Hepatocyte (in vitro differentiated cells): ENCODE data around the gene SPHKAP. TPM values are rescaled to one million over a fixed set of nuclear protein-coding genes. Genes with fewer than 3 reads are reported as not detected.

Experiments
- DNase-seq: peaks from one replicate; pipeline ENCODE4 v3.0.0-alpha.2; 2016; ENCODE audit warnings: low spot score
- H2AFZ ChIP-seq: fragments of 200-600 bp; sonication (generic); 2 replicates; pipeline ENCODE4 v1.6.0; 2016; ENCODE audit warnings: antibody characterized with exemption, mild to moderate bottlenecking
- H3K27ac ChIP-seq: fragments of 200-600 bp; sonication (generic); 2 replicates; pipeline ENCODE4 v1.5.1; 2016; ENCODE audit warnings: mild to moderate bottlenecking
- H3K27me3 ChIP-seq: fragments of 200-600 bp; sonication (generic); 2 replicates; pipeline ENCODE4 v1.6.1; 2016
- H3K36me3 ChIP-seq: fragments of 200-600 bp; sonication (generic); replicated peaks from 2 replicates; pipeline ENCODE4 v1.5.1; 2016; ENCODE audit warnings: low read depth; ENCODE audit not compliant: insufficient read depth
- H3K4me1 ChIP-seq: fragments of 200-600 bp; sonication (generic); 2 replicates; pipeline ENCODE4 v1.5.1; 2016; ENCODE audit warnings: mild to moderate bottlenecking, moderate library complexity; ENCODE audit not compliant: insufficient read depth
- H3K4me2 ChIP-seq: fragments of 200-600 bp; sonication (generic); 2 replicates; pipeline ENCODE4 v1.6.0; 2016
- H3K4me3 ChIP-seq: fragments of 200-600 bp; sonication (generic); 2 replicates; pipeline ENCODE4 v1.5.1; 2016; ENCODE audit warnings: mild to moderate bottlenecking
- H3K79me2 ChIP-seq: fragments of 200-600 bp; sonication (generic); 2 replicates; pipeline ENCODE4 v1.6.0; 2017; ENCODE audit warnings: mild to moderate bottlenecking
- H3K9me2 ChIP-seq: fragments of 200-600 bp; sonication (generic); replicated peaks from 2 replicates; pipeline ENCODE4 v1.6.0; 2017; ENCODE audit warnings: mild to moderate bottlenecking; ENCODE audit not compliant: insufficient read depth
- H3K9me3 ChIP-seq: fragments of 200-600 bp; sonication (generic); 2 replicates; pipeline ENCODE4 v1.5.1; 2016; ENCODE audit warnings: low read depth, mild to moderate bottlenecking
- H4K20me1 ChIP-seq: fragments of 200-600 bp; sonication (generic); 2 replicates; pipeline ENCODE4 v1.6.0; 2016; ENCODE audit warnings: mild to moderate bottlenecking; ENCODE audit not compliant: insufficient read depth, poor library complexity, severe bottlenecking
- EZH2 ChIP-seq: fragments of 200-600 bp; sonication (generic); IDR thresholded peaks from 2 replicates; pipeline ENCODE4 v1.6.1; 2016; ENCODE audit warnings: antibody characterized with exemption, mild to moderate bottlenecking, borderline replicate concordance
- EZH2phosphoT487 ChIP-seq: fragments of 200-600 bp; sonication (generic); IDR thresholded peaks from one replicate; pipeline ENCODE4 v1.6.1; 2018; ENCODE audit warnings: antibody characterized with exemption, mild to moderate bottlenecking, low read depth, moderate library complexity; ENCODE audit not compliant: unreplicated experiment, severe bottlenecking
- WGBS: methylation state at CpG from one replicate; pipeline ENCODE4 v1.1.6; 2016; ENCODE audit warnings: low lambda C conversion rate; ENCODE audit errors: missing lambda C conversion rate; 5-methylcytosine and 5-hydroxymethylcytosine counted together
- polyA plus RNA-seq: library from polyadenylated mRNA; unstranded; fragments of >200 nt; fragmentation: Nextera tagmentation; extraction: Ambion mirVana; gene quantifications from 2 replicates; pipeline ENCODE4 v1.2.1, GENCODE V29; 2016
- total RNA-seq: library from RNA; depleted of rRNA; stranded (reverse); fragments of >200 nt; gene quantifications from 2 replicates; pipeline ENCODE4 v1.2.3, GENCODE V29; 2014
- TF ChIP-seq, protein P1 (sequence below): fragments of 200-600 bp; sonication (generic); IDR thresholded peaks from 2 replicates; pipeline ENCODE4 v1.5.1; 2016; ENCODE audit warnings: antibody characterized with exemption, mild to moderate bottlenecking; ENCODE audit not compliant: poor library complexity

SPHKAP gene
- total and polyA plus RNA-seq, 2 experiments from 2014 or later = 0.33 TPM; not detected in 1

DNA sequence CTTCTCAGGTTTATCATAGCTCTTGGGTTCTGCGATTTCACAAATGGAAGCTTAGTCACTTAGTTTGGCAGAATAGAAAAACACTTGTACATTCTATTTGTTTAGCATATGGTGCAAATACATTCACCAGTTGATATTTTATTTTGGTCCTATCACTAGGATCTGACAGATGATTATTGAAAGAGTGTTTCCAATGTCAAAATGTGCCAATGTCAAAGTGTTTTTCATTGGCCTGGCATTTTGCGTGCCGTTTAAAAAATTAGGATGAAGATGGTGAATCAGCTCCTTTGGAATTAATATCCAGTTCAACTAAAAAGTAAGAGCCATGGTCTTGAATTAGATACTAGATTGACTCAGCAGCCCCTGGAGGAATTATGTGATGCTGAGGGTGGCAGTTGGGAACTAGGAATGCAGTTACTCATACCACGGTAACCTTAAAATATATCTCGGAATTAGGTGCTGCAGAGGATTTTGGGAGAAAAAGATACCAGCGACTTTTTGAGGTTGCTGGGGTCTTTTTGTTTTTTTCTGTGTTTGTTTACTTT is 87.0 kb downstream of the SPHKAP start:
- Histone ChIP-seq H3K9me3 (no peaks in the 10 kb centered on the region), H3K27me3 (no peaks in the 10 kb centered on the region), H3K27ac (no peak overlapping the region), H2AFZ (no peak overlapping the region), H3K4me2 (no peak overlapping the region), H3K4me1 (no peaks in the 10 kb centered on the region), H3K9me2 (no peaks in the 10 kb centered on the region), H3K4me3 (no peak overlapping the region), H4K20me1 (no peaks in the 10 kb centered on the region), H3K79me2 (no peaks in the 10 kb centered on the region), H3K36me3 (no peaks in the 10 kb centered on the region)
- TF ChIP-seq EZH2 (no peak), EZH2phosphoT487 (no peak)
- TF ChIP-seq, protein P1, sequence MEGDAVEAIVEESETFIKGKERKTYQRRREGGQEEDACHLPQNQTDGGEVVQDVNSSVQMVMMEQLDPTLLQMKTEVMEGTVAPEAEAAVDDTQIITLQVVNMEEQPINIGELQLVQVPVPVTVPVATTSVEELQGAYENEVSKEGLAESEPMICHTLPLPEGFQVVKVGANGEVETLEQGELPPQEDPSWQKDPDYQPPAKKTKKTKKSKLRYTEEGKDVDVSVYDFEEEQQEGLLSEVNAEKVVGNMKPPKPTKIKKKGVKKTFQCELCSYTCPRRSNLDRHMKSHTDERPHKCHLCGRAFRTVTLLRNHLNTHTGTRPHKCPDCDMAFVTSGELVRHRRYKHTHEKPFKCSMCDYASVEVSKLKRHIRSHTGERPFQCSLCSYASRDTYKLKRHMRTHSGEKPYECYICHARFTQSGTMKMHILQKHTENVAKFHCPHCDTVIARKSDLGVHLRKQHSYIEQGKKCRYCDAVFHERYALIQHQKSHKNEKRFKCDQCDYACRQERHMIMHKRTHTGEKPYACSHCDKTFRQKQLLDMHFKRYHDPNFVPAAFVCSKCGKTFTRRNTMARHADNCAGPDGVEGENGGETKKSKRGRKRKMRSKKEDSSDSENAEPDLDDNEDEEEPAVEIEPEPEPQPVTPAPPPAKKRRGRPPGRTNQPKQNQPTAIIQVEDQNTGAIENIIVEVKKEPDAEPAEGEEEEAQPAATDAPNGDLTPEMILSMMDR = no peak
- no peak for DNase-seq
- 90% methylated on average over 6 of the region's 6 CpGs for WGBS

DNA sequence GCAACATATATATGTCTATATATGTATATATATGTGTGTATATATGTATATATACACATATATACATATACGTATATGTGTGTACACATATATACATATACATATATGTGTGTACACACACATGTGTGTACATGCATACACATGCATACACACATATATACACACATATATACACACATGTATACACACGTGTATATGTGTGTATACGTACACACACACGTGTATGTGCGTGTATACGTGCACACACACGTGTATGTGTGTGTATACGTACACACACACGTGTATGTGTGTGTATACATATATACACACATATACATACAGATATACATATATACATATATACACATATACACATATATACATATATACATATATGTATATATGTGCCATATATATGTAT is 89.4 kb downstream of the SPHKAP start:
- no peak for DNase-seq
- no peaks in the 10 kb centered on the region for H3K27me3 ChIP-seq
- no peak overlapping the region for H2AFZ ChIP-seq
- no peaks in the 10 kb centered on the region for H4K20me1 ChIP-seq
- TF ChIP-seq, protein P1 = no peak
- TF ChIP-seq EZH2phosphoT487 (no peak), EZH2 (no peak)
- H3K4me3 ChIP-seq = no peak overlapping the region
- no peaks in the 10 kb centered on the region for H3K9me3 ChIP-seq
- WGBS = 96% methylated on average over 8 of the region's 9 CpGs
- H3K79me2 ChIP-seq = no peaks in the 10 kb centered on the region
- no peaks in the 10 kb centered on the region for H3K9me2 ChIP-seq
- no peaks in the 10 kb centered on the region for H3K36me3 ChIP-seq
- no peaks in the 10 kb centered on the region for H3K4me1 ChIP-seq
- no peak overlapping the region for H3K4me2 ChIP-seq
- H3K27ac ChIP-seq = no peak overlapping the region

DNA sequence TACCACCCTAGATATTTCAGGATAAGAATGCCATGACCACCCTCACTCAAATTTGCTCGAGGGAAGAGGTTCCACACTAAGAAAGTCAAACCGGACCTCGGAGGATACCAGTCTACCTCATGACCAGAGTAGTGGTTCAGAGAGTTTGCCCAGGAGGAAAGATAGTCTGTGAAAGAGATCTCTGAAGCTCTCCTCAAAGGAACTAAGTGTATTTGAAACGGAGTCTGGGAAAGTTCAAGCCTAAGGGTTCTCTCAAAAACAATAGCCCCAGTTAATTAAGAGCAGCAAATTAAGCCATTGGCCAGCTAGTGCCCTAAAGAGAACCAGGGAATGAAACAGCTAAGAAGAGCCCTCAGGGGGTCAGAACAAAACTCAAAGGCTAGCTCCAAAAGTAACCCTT is 94.9 kb downstream of the SPHKAP start:
- Histone ChIP-seq H4K20me1 (no peaks in the 10 kb centered on the region), H3K79me2 (no peaks in the 10 kb centered on the region), H3K9me3 (no peaks in the 10 kb centered on the region), H3K27ac (no peak overlapping the region), H3K4me3 (no peak overlapping the region), H3K4me1 (no peaks in the 10 kb centered on the region), H3K36me3 (no peaks in the 10 kb centered on the region), H3K27me3 (no peaks in the 10 kb centered on the region), H2AFZ (no peak overlapping the region), H3K9me2 (no peaks in the 10 kb centered on the region), H3K4me2 (no peak overlapping the region)
- TF ChIP-seq EZH2 (no peak), EZH2phosphoT487 (no peak)
- TF ChIP-seq, protein P1 = no peak
- DNase-seq = no peak
- WGBS = 75% methylated on average over 4 of the region's 4 CpGs

DNA sequence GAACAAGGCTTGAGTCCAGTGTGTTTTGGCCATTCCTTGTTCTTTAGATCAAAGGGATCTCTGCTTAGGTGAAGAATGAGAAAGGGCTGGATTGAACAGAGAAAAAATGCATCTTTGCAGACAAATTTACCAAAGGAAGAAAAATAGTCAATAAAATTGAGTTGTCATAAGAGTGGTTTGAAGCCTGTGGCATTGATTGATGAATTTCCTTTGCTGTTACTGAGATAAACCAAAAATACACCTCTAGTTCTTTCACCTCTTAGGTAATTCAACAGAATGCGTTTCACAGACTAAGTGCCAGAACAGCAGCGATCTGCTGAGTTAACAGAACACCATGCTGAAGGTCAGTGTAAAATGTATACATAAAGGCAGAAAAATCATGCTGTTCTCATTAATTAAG is 96.8 kb downstream of the SPHKAP start:
- TF ChIP-seq EZH2phosphoT487 = no peak
- TF ChIP-seq, protein P1 = no peak
- TF ChIP-seq EZH2 = no peak
- no peaks in the 10 kb centered on the region for H3K79me2 ChIP-seq
- no peaks in the 10 kb centered on the region for H3K9me2 ChIP-seq
- no peak overlapping the region for H3K27ac ChIP-seq
- H3K27me3 ChIP-seq = no peaks in the 10 kb centered on the region
- DNase-seq = no peak
- H3K4me1 ChIP-seq = no peaks in the 10 kb centered on the region
- H4K20me1 ChIP-seq = no peaks in the 10 kb centered on the region
- H3K36me3 ChIP-seq = no peaks in the 10 kb centered on the region
- WGBS = 54% methylated on average over 2 of the region's 2 CpGs
- no peak overlapping the region for H3K4me3 ChIP-seq
- H2AFZ ChIP-seq = no peak overlapping the region
- no peak overlapping the region for H3K4me2 ChIP-seq
- H3K9me3 ChIP-seq = no peaks in the 10 kb centered on the region
